Suprapubic skin (tissue), 4 donors: Measurements from ENCODE around the gene PLK5. TPM values are rescaled to one million over a fixed set of nuclear protein-coding genes. Genes with fewer than 3 reads are reported as not detected.

Experiments
- DNase-seq, 2 donors: peaks; one replicate each; pipeline ENCODE4 v3.0.0-alpha.2; 2019; ENCODE audit warnings: low spot score in 2 of 2
- H3K27ac ChIP-seq: fragments of 200-600 bp; sonication (generic); one replicate; pipeline ENCODE4 v1.5.1; 2019
- H3K27me3 ChIP-seq: fragments of 200-600 bp; sonication (generic); one replicate; pipeline ENCODE4 v1.5.1; 2019
- H3K36me3 ChIP-seq: fragments of 200-600 bp; sonication (generic); one replicate; pipeline ENCODE4 v1.5.1; 2019
- H3K4me1 ChIP-seq: fragments of 200-600 bp; sonication (generic); one replicate; pipeline ENCODE4 v1.5.1; 2019
- H3K4me3 ChIP-seq: fragments of 200-600 bp; sonication (generic); one replicate; pipeline ENCODE4 v1.5.1; 2019; ENCODE audit warnings: mild to moderate bottlenecking
- H3K9me3 ChIP-seq: fragments of 200-600 bp; sonication (generic); one replicate; pipeline ENCODE4 v1.5.1; 2019
- EP300 ChIP-seq: sonication (generic); formaldehyde crosslinking; IDR thresholded peaks from one replicate; pipeline ENCODE4 v1.6.1; 2017; ENCODE audit warnings: antibody characterized with exemption
- POLR2A ChIP-seq, 2 donors: fragments of 450-650 bp; IDR thresholded peaks; one replicate each; pipeline ENCODE4 v1.6.1; 2017; ENCODE audit warnings: antibody characterized with exemption in 2 of 2, mild to moderate bottlenecking in 2 of 2, moderate library complexity in 2 of 2
- POLR2AphosphoS5 ChIP-seq, 3 donors: sonication (generic); formaldehyde crosslinking; IDR thresholded peaks; one replicate each; pipeline ENCODE4 v1.6.1; 2017; ENCODE audit warnings: antibody characterized with exemption in 3 of 3
- WGBS: methylation state at CpG from one replicate; pipeline ENCODE4 v1.1.5; 2018; 5-methylcytosine and 5-hydroxymethylcytosine counted together
- total RNA-seq, 4 donors: library from RNA; depleted of rRNA; stranded (reverse); fragments of >200 nt; gene quantifications; one replicate each; pipeline ENCODE4 v1.1.0, GENCODE V29; 2016
- TF ChIP-seq, protein P1 (sequence below), 2 donors: fragments of 200-600 bp in 1 of 2; fragments of 450-650 bp in 1 of 2; sonication (generic) in 1 of 2; IDR thresholded peaks; one replicate each; pipeline ENCODE4 v1.5.1; 2016 to 2019; ENCODE audit warnings: antibody characterized with exemption in 2 of 2, mild to moderate bottlenecking in 1 of 2, moderate library complexity in 1 of 2

PLK5 gene
- total RNA-seq, 4 donors from 2014 or later: 0.23 to 1.2 TPM; not detected in 2

DNA sequence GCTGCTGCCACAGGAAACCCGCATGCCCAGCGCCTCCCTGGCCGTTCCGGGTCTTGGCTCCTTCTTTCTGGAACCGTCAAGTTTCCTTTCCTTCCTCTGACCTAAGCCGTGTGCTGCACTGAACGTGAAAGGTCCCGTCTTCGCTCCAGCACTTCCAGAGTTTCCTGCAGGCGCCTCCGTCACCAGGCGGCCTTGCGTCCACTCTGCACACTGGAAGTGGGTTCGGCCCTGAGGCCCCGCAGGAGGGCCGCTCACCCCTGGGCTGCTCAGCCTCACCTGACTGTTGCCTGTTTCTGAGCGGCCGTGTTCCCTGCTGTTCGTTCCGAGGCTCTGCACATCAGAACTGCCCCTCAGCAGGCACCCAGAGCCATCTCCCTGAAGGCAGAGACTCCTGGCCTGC is 56.5 kb downstream of the PLK5 start:
- Histone ChIP-seq H3K27me3 (no peaks in the 10 kb centered on the region), H3K27ac (no peak overlapping the region), H3K4me1 (no peaks in the 10 kb centered on the region), H3K9me3 (no peaks in the 10 kb centered on the region), H3K36me3 (peaks cover 86% of the 10 kb centered on the region), H3K4me3 (no peak overlapping the region)
- no peak for DNase-seq
- WGBS: 96% methylated on average over 20 of the region's 20 CpGs
- no peak for TF ChIP-seq POLR2A (IDR thresholded peaks at IDR 0.05)
- no peak for TF ChIP-seq EP300
- TF ChIP-seq POLR2AphosphoS5 (IDR thresholded peaks at IDR 0.05): no peak
- TF ChIP-seq, protein P1, sequence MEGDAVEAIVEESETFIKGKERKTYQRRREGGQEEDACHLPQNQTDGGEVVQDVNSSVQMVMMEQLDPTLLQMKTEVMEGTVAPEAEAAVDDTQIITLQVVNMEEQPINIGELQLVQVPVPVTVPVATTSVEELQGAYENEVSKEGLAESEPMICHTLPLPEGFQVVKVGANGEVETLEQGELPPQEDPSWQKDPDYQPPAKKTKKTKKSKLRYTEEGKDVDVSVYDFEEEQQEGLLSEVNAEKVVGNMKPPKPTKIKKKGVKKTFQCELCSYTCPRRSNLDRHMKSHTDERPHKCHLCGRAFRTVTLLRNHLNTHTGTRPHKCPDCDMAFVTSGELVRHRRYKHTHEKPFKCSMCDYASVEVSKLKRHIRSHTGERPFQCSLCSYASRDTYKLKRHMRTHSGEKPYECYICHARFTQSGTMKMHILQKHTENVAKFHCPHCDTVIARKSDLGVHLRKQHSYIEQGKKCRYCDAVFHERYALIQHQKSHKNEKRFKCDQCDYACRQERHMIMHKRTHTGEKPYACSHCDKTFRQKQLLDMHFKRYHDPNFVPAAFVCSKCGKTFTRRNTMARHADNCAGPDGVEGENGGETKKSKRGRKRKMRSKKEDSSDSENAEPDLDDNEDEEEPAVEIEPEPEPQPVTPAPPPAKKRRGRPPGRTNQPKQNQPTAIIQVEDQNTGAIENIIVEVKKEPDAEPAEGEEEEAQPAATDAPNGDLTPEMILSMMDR (IDR thresholded peaks at IDR 0.05): no peak

DNA sequence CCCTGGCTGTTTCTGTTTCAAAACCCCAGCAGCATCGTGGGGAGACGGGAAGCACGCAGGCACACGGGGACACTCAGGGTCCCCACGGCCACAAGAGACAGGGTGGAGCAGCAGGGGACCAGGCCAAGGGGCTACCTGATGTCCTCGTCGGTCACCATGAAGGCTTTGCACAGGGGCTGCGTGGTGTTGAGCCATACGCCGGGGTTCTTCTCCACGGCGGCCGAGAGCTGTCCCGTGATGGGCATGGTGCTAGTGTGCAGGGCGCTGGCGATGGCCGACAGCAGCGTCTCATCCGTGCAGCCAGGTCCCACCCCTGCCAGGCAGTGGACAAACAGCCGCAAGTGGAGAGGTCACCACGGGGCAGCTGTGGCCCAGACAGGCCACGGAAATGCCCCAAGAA is 57.1 kb downstream of the PLK5 start:
- Histone ChIP-seq H3K4me3 (no peak overlapping the region), H3K27me3 (no peaks in the 10 kb centered on the region), H3K4me1 (no peaks in the 10 kb centered on the region), H3K27ac (no peak overlapping the region), H3K9me3 (no peaks in the 10 kb centered on the region), H3K36me3 (peaks cover 86% of the 10 kb centered on the region)
- 85% methylated on average over 11 of the region's 22 CpGs for WGBS
- TF ChIP-seq POLR2AphosphoS5 (IDR thresholded peaks at IDR 0.05): no peak
- no peak for TF ChIP-seq EP300
- no peak for TF ChIP-seq POLR2A (IDR thresholded peaks at IDR 0.05)
- TF ChIP-seq, protein P1 (IDR thresholded peaks at IDR 0.05): no peak
- no peak for DNase-seq

DNA sequence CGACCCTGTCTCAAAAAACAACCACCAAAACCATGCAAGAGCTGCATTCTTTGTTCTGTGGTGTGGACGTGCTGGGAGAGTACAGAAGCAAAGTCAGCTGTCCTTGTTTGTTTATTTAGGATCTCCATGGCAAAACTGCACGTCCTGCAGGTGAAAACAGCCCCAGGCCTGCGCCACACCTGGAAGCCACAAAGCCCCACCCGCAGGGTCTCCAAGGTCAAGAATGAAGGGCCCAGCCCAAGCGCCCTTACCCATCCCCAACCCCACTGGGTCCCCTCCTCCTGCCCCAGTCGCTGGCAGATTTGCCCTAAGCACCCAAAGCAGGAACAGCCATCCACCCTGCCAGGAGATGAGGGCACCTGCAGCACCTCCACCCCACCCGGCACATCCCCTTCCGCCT is 58.3 kb downstream of the PLK5 start:
- DNase-seq: no peak
- Histone ChIP-seq H3K4me3 (no peak overlapping the region), H3K27ac (no peak overlapping the region), H3K27me3 (no peaks in the 10 kb centered on the region), H3K36me3 (peaks cover 76% of the 10 kb centered on the region), H3K9me3 (no peaks in the 10 kb centered on the region), H3K4me1 (no peaks in the 10 kb centered on the region)
- 65% methylated on average over 4 of the region's 9 CpGs for WGBS
- TF ChIP-seq POLR2AphosphoS5 (IDR thresholded peaks at IDR 0.05) (no peak), POLR2A (IDR thresholded peaks at IDR 0.05) (no peak), EP300 (no peak)
- TF ChIP-seq, protein P1 (IDR thresholded peaks at IDR 0.05): no peak

DNA sequence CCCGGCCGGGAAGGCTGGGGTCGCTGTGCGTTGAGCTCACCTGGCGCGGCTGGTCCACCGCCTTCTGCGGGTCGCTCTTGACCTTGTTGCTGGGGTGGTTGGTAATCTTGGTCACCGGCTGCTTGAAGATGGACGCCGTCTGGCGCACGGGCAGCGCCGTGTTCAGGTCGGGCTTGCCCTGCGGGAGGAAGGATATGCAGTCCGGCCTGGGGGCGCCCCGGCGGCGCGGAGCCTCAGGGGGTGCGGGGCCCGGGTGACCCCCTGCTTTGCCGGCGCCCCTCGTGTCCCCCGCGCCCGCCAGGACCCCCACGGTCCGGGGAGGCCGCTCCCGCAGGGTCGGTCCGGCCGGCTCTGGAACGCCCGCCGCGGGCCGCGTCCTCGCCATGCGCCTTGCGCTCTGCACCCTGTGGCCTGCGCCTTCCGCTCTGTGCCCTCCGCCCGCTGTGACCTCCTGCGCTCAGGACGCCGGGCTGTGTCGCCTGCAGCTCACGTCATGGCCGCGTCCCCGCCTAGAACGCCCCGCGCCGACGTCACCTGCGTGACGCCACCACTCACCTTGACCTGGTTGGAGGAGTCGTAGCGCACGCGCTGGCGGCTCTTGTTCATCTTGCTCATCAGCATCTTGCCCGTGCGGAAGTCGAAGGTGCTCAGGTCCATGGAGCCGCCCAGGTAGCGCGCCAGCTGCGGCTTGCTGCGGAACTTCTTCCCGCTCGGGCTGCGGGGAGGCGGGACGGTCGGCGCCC is 60.8 kb downstream of the PLK5 start:
- WGBS: 91% methylated on average over 53 of the region's 87 CpGs
- no peak for DNase-seq
- H3K36me3 ChIP-seq: peaks cover 52% of the 10 kb centered on the region
- TF ChIP-seq, protein P1 (IDR thresholded peaks at IDR 0.05): no peak
- TF ChIP-seq EP300 (no peak), POLR2AphosphoS5 (IDR thresholded peaks at IDR 0.05) (no peak), POLR2A (IDR thresholded peaks at IDR 0.05) (no peak)
- H3K27ac ChIP-seq: no peak overlapping the region
- no peaks in the 10 kb centered on the region for H3K9me3 ChIP-seq
- no peak overlapping the region for H3K4me3 ChIP-seq
- H3K27me3 ChIP-seq: no peaks in the 10 kb centered on the region
- peaks cover 5% of the 10 kb centered on the region for H3K4me1 ChIP-seq

DNA sequence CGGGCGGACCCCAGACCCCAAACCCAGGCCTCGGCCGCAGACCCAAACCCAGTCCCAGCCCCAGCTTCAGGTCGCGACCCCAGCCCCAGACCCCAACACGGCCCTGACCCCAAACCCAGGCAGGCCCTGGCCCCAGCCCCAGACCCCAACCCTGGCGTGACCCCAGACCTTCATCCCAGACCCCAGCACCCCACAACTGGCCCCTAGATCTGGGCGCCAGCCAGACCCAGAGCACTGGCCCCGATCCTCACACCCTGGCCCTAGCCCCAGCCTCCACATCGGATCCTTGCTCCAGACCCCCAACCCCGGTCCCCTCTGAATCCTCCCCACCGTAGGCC is 61.3 kb downstream of the PLK5 start:
- TF ChIP-seq EP300 (no peak), POLR2AphosphoS5 (IDR thresholded peaks at IDR 0.05) (no peak), POLR2A (IDR thresholded peaks at IDR 0.05) (no peak)
- TF ChIP-seq, protein P1 (IDR thresholded peaks at IDR 0.05): no peak
- Histone ChIP-seq H3K27ac (no peak overlapping the region), H3K9me3 (no peaks in the 10 kb centered on the region), H3K36me3 (peaks cover 47% of the 10 kb centered on the region), H3K4me3 (no peak overlapping the region), H3K4me1 (peaks cover 9% of the 10 kb centered on the region), H3K27me3 (no peaks in the 10 kb centered on the region)
- DNase-seq: no peak
- 95% methylated on average over 7 of the region's 13 CpGs for WGBS

Other genes starting within 250 kb of the PLK5 start
- 10 to 100 TPM; 44.3 to 72.5 (median 58.2) TPM for gene FAM174C, start 248.5 kb upstream of the PLK5 start, total RNA-seq
- gene EFNA2, start 238.2 kb upstream of the PLK5 start, total RNA-seq: not detected
- 100 to 1,000 TPM in 2 of 4 donors, 10 to 100 TPM in 2; 66.8 to 154 (median 97.5) TPM for gene NDUFS7, start 140.2 kb upstream of the PLK5 start, total RNA-seq
- 10 to 100 TPM; 27.8 to 40.3 (median 34.0) TPM for gene GAMT, start 122.5 kb upstream of the PLK5 start, total RNA-seq
- gene DAZAP1, start 116.5 kb upstream of the PLK5 start, total RNA-seq: 10 to 100 TPM; 41.5 to 75.4 (median 49.2) TPM
- gene RPS15, start 85.7 kb upstream of the PLK5 start, total RNA-seq: 1,000 to 10,000 TPM; 1,802 to 3,909 (median 2,793) TPM
- under 1 TPM in 3 of 4 donors, not detected in 1; 0.08 to 0.30 (median 0.26) TPM for gene APC2, start 74.0 kb upstream of the PLK5 start, total RNA-seq
- gene C19orf25, start 44.9 kb upstream of the PLK5 start, total RNA-seq: 10 to 100 TPM; 25.1 to 41.2 (median 36.4) TPM
- gene PCSK4, start 33.7 kb upstream of the PLK5 start, total RNA-seq: 1 to 10 TPM; 1.4 to 6.6 (median 3.8) TPM
- gene REEP6, start 32.9 kb upstream of the PLK5 start, total RNA-seq: 10 to 100 TPM in 1 of 4 donors, 1 to 10 TPM in 3; 3.2 to 11.8 (median 8.1) TPM
- 1 to 10 TPM in 3 of 4 donors, under 1 TPM in 1; 0.83 to 4.1 (median 2.4) TPM for gene ADAMTSL5, start 11.1 kb upstream of the PLK5 start, total RNA-seq
- gene MEX3D, start 44.2 kb downstream of the PLK5 start, total RNA-seq: 10 to 100 TPM; 20.1 to 36.4 (median 26.9) TPM
- gene MBD3, start 68.8 kb downstream of the PLK5 start, total RNA-seq: 10 to 100 TPM; 53.2 to 87.9 (median 69.0) TPM
- gene UQCR11, start 81.4 kb downstream of the PLK5 start, total RNA-seq: 10 to 100 TPM; 33.4 to 73.1 (median 59.4) TPM
- 10 to 100 TPM; 57.2 to 80.9 (median 68.7) TPM for gene TCF3, start 128.5 kb downstream of the PLK5 start, total RNA-seq
- gene ONECUT3, start 229.4 kb downstream of the PLK5 start, total RNA-seq: not detected